ENCODE measurements around the gene PARD6G.

PARD6G gene

GRCh38 chr18:80175451-80176204 is 71.7 kb downstream of the PARD6G start:
- no peak overlapping the region for H3K4me3 ChIP-seq (ENCODE audit: low read depth, low read length)
- TF ChIP-seq, protein P1, sequence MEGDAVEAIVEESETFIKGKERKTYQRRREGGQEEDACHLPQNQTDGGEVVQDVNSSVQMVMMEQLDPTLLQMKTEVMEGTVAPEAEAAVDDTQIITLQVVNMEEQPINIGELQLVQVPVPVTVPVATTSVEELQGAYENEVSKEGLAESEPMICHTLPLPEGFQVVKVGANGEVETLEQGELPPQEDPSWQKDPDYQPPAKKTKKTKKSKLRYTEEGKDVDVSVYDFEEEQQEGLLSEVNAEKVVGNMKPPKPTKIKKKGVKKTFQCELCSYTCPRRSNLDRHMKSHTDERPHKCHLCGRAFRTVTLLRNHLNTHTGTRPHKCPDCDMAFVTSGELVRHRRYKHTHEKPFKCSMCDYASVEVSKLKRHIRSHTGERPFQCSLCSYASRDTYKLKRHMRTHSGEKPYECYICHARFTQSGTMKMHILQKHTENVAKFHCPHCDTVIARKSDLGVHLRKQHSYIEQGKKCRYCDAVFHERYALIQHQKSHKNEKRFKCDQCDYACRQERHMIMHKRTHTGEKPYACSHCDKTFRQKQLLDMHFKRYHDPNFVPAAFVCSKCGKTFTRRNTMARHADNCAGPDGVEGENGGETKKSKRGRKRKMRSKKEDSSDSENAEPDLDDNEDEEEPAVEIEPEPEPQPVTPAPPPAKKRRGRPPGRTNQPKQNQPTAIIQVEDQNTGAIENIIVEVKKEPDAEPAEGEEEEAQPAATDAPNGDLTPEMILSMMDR (IDR thresholded peaks at IDR 0.05; ENCODE audit: borderline replicate concordance, insufficient read depth, low read depth, low read length), result no peak

GRCh38 chr18:80173060-80173459 is 74.3 kb downstream of the PARD6G start:
- TF ChIP-seq, protein P1 (IDR thresholded peaks at IDR 0.05; ENCODE audit: borderline replicate concordance, insufficient read depth, low read depth, low read length), result no peak
- no peak overlapping the region for H3K4me3 ChIP-seq (ENCODE audit: low read depth, low read length)

DNA sequence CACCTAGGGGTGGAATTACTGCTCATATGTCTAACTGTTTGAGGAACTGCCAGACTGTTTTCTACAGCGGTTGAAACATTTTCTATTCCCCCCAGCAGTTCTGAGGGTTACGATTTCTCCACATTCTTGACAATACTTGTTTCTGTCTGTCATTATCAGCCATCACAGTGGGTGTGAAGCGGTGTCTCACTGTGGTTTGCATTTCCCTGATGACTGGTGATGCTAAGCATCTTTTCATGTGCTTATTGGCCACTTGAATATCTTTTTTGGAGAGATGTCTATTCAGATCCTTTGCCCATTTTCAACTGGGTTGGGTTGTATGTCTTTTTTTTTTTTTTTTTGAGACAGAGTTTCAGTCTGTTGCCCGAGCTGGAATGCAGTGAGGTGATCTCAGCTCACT is 75.3 kb downstream of the PARD6G start:
- no peak overlapping the region for H3K4me3 ChIP-seq (ENCODE audit: low read depth, low read length)
- TF ChIP-seq, protein P1 (IDR thresholded peaks at IDR 0.05; ENCODE audit: borderline replicate concordance, insufficient read depth, low read depth, low read length), result no peak

- no peak overlapping the region for H3K4me3 ChIP-seq (ENCODE audit: low read depth, low read length)
- TF ChIP-seq, protein P1 (IDR thresholded peaks at IDR 0.05; ENCODE audit: borderline replicate concordance, insufficient read depth, low read depth, low read length), result peak; percentile 90
These were observed 76.1 kb downstream of the PARD6G start for GRCh38 chr18:80171054-80171872.

DNA sequence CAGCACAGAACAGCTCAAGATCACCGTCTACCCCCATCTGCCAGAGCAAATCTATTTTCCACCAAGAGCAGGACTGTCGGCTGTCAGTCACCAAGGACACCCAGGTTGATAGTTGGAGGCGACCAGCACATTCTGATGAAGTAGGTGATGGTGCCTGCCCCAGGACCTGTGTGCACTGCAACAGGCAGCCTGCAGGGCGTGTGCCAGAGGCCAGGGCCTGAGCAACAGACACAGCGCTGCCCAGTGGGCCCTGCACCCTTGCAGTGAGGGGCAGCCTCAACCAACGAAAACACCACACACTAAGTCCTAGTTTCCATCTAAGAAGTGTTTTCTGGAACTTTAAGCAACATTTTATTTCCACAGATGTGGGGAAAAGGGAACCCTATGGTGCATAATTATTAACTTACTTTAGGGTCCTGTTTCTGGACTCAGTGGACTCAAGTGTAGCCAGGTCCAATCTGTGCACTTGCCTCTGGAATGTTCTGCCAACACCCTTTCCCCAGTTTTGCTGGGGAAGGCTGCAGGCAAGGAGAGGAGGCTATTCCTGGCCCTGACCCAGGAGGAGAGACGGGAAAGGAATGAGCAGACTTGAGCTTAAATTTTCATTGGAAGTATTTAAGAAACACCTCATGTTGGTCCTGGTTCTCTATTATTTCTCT is 76.8 kb downstream of the PARD6G start:
- TF ChIP-seq, protein P1 (IDR thresholded peaks at IDR 0.05; ENCODE audit: borderline replicate concordance, insufficient read depth, low read depth, low read length), result no peak

GRCh38 chr18:80169607-80170006 is 77.7 kb downstream of the PARD6G start:
- TF ChIP-seq, protein P1 (IDR thresholded peaks at IDR 0.05; ENCODE audit: borderline replicate concordance, insufficient read depth, low read depth, low read length), result no peak
- no peak overlapping the region for H3K4me3 ChIP-seq (ENCODE audit: low read depth, low read length)

More for the DNA sequence above, 76.8 kb downstream of the PARD6G start:
- no peak overlapping the region for H3K4me3 ChIP-seq (ENCODE audit: low read depth, low read length)
